Measurements from ENCODE around the gene BPIFB6.

Gene BPIFB6

DNA sequence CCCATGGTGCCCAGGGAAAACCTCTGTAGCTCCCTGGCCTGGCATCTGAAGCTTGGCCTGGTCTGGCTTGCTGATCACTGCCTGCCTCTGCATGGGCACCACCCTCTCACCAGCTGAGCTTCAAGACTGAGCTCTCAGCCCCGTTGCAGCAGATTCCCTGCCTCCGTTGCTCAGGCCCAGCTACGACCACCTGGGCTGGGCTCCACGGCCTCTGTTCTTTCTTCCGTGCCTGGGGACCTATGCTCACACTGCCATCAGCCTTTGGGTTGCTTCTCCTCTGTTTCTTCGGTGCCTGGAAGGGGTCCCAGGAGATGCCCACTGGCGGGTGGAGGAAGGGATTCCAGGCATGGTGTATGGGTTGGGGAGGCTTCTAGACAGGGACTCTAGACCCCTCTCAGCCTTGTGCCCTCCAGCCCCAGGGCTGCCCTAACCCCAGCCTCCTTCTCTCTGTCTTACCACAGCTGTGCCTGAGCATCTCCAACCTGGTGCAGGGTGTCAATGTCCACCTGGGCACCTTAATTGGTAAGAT lies 14.8 kb upstream of the BPIFB6 start:
- no peak for DNase-seq

- no peak for DNase-seq
Measured at GRCh38 chr20:33017542-33017941, 13.9 kb upstream of the BPIFB6 start.

DNA sequence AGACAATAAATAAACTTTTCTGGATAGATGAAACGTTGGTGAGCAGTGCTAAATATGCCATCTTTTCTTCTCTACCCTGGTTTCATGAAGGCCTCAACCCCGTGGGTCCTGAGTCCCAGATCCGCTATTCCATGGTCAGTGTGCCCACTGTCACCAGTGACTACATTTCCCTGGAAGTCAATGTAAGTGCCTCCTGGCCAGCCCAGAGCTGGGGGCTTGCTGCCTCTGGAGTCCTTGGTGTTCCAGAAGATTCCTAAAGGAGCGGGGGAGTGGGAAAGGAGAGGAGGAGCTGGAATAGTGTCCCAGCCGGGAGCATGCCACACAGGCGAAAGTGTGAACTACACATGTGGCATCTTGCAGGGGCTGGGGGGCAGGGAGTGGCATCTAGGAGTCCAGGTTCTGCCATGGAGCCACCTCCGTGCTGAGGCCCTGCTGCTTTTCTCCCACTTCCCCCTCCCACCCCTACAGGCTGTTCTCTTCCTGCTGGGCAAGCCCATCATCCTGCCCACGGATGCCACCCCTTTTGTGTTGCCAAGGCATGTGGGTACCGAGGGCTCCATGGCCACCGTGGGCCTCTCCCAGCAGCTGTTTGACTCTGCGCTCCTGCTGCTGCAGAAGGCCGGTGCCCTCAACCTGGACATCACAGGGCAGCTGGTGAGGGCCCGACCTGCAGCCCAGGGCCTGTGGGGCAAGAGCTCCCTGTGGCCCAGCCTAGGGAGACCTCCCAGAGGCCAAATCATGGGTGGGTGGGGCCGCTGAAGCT lies 13.1 kb upstream of the BPIFB6 start:
- DNase-seq = no peak

GRCh38 chr20:33019465-33020277 lies 11.8 kb upstream of the BPIFB6 start:
- no peak for DNase-seq

- no peak for DNase-seq
Measured at GRCh38 chr20:33020278-33021161, 10.9 kb upstream of the BPIFB6 start.

DNA sequence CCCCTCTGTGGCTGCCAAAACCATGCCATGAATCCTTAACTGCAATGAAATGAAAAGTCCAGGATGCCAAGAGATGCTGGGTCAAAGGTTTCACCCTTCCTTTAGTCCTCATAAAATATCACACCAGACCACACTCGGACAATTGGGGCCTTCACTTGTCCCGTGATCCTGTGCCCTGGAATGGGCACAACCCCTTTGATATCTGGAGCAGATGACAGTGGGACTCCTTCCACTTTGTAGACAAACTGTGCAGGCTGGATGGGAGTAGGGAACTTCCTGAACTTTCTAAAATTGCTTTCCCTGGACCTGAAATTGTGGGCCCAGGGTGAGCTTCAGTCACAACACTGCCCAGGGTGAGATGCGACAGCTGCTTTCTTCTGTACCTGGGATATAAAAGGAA lies 9.6 kb upstream of the BPIFB6 start:
- no peak for DNase-seq

DNA sequence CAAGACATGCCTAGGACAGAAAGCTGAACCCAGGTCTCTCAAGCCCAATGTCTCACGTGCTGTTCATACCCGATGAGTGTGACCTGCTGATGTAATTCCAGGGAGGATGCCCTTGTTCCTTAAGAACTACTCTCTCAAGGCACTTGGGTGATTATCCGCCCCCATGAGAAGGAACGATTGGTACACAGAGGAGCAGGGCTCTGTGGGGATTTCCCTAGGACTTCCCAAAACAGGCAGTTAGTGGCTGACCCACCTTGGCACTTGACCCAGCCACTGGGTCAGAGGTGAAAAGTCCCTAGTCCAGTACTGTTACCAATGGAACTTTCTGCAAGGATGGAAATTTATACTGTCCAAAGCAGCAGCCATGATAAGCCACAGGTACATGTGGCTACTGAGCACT lies 9.2 kb upstream of the BPIFB6 start:
- DNase-seq = no peak

DNA sequence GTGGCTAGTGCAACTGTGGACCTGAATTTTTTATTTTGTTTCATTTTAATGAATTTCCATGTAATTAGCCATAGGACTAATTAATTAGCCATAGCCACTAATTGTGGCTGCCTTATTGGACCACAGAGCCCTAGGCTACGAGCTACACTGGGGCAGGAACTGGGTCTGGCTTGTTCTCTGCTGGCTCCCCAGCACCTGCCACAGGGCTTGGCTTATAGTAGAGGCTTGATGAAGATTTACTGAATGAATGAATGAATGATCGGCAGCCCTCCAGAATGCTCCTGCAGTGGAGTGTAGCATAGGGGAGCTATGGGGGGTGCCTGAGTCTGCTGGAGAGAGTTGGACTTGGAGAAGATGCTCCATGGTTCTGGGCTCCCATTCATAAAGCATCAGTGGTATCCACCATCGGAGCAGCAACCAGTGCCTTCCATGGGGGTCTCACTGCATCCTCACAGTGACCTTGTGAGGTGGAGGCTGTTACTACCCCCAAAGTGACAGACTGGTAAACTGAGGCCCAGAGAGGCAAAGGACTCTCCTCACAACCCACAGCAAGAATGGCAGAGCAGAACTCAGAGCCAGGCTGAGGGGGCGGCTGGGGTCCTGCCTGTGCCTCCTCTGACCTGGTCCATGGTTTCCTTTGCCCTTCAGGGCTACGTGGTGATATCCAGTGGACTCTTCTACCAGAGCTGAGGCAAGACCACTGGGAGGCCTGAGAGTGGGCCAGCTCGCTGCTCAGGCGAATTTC lies 8.6 kb upstream of the BPIFB6 start:
- no peak for DNase-seq

DNA sequence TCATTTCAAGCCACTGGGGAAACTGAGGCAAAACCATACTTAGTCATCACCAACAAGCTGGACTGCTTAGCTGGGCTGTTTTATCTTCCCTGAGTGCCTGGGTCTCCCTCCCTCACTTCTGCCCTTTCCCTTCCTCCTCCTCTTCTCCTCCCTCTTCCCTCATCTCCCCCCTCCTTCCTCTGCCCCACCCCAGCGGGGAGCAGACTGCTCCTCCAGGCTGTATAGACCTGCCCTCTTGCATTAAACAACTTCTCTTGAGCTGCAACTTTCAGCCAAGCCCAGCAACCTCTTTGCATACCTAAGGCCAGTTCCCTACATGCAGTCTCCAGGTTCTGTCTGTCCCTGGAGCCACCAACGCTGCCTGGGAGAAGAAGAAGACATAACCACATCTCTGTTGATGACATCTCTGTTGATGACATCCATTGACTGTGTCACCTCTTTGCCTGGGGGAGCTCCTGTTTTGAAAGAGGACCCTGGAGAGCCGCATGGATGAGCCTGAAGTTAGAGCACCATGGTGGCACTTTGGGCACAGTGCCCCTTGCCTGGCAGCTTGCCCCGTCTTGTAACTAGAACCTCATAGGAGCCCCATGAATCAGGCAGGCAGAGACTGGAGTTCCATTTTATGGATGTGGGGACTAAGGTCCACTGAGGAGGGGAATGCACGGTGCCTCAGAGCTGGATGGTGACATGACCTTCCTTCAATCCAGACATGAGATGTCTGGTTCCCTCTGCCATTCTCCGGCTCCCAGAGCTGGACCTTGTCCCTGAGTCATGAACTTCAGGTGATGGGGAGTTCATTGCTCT lies 7.8 kb upstream of the BPIFB6 start:
- no peak for DNase-seq

DNA sequence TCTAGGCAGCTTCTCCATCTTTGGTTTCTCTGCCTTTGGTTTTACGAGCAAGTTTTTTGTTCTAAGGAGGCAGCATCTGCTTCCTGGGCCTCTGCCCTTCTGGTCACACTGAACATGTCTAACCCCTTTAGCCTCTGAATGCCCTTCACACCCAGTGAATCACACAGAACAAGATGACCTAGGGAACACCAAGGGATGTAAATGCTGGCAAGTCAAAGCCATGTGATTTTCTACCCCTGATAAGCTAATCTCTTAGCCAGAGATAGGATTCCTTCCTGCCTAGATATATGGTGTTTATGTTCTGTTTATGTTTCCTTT lies 7.2 kb upstream of the BPIFB6 start:
- no peak for DNase-seq

- no peak for DNase-seq
Measured at GRCh38 chr20:33024609-33025317, 6.7 kb upstream of the BPIFB6 start.

DNA sequence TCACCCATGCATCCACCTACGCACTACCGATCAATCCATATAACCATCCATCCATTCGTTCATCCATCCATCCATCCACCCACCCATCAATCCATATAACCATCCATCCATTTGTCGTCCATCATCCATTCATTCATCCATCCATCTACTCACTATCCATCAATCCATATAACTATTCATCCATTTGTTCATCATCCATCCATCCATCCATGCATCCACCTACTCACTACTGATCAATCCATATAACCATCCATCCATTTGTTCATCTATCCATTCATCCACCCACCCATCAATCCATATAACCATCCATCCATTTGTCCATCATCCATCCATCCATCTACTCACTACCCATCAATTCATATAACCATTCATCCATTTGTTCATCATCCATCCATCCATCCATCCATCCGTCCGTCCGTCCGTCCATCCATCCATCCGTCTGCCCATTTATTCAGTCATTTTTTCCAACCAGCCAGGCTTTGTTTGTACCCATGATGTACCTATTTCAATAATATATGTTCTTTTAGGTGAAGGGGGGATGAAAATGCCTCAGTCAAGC lies 6.1 kb upstream of the BPIFB6 start:
- no peak for DNase-seq

DNA sequence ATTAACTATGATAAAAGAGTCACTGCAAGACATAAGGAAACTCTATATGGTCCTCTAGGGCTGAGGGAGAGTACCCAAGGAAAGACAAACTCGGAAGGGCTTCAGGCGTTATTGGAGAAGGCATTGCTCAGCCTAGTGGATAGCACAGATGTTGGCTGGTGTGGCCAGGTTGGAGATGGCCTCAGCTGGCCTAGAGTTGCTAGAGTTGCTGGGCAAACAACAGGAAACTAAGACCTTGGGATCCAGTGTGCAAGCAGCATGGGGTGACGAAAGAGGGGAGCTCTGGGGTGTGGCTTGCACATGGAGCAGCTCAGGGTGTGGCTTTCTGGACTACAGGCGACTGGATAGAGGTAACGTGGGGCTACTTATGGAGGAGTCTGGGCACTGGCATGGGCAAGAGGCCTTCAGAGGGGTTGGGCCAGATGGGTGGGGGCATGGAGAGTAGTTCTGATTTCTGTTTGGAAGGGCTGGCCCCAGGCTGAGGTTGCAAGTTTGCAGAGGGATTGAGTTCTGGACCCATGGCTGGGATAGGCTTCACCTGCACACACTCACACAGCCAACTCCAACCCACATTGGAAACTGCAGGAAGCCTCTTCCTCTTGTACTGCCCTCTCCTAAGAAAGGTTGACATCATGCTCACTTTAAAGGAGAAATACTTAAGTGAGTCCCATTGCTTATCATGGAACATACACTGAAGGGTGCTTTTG lies 5.2 kb upstream of the BPIFB6 start:
- DNase-seq = no peak

- no peak for DNase-seq
Measured at GRCh38 chr20:33026779-33027759, 4.4 kb upstream of the BPIFB6 start.

- DNase-seq = no peak
Measured at GRCh38 chr20:33027769-33028751, 3.4 kb upstream of the BPIFB6 start.

DNA sequence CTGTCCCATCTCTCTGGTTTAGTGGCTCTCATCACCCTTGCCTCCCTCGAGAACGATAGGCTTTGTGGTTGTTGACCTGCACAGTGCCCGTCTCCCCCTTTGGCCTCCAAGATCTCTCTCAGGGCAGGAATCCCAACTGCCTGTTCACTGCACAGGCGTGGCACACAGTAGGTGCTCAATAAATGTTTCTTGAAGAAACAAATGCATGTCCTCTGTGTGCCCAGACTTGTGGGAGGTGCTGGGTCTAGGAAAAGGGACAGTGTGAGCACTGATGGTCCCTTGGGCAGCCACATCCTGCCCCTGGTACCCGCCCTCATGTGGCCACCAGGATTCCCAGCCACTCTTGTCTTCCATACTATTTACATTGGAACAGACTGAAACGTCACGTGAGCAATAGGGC lies 2.6 kb upstream of the BPIFB6 start:
- no peak for DNase-seq

- DNase-seq = no peak
Measured at GRCh38 chr20:33030076-33030475, 1.4 kb upstream of the BPIFB6 start.
